ENCODE measurements around the gene HOXC4.

The HOXC4 gene

GRCh38 chr12:54012631-54013409 lies 40.8 kb upstream of the HOXC4 start:
- no peak for TF ChIP-seq CTCF (IDR thresholded peaks at IDR 0.05; ENCODE audit: insufficient read depth, missing control alignments)
- FAIRE-seq, result no peak
- no peak for DNase-seq (ENCODE audit: insufficient read length, low spot score)

- DNase-seq (ENCODE audit: insufficient read length, low spot score) (no peak), FAIRE-seq (no peak)
- no peak for TF ChIP-seq CTCF (IDR thresholded peaks at IDR 0.05; ENCODE audit: insufficient read depth, missing control alignments)
These were observed 39.1 kb upstream of the HOXC4 start for GRCh38 chr12:54014377-54015017.

- TF ChIP-seq CTCF (IDR thresholded peaks at IDR 0.05; ENCODE audit: insufficient read depth, missing control alignments), result no peak
- DNase-seq (ENCODE audit: insufficient read length, low spot score) (no peak), FAIRE-seq (no peak)
These were observed 38.4 kb upstream of the HOXC4 start for GRCh38 chr12:54015018-54015931.

- TF ChIP-seq CTCF (IDR thresholded peaks at IDR 0.05; ENCODE audit: insufficient read depth, missing control alignments), result no peak
- DNase-seq (ENCODE audit: insufficient read length, low spot score), result no peak
- FAIRE-seq, result no peak
These were observed 37.6 kb upstream of the HOXC4 start for GRCh38 chr12:54016051-54016450.

GRCh38 chr12:54016478-54016964 lies 37.1 kb upstream of the HOXC4 start:
- no peak for TF ChIP-seq CTCF (IDR thresholded peaks at IDR 0.05; ENCODE audit: insufficient read depth, missing control alignments)
- DNase-seq (ENCODE audit: insufficient read length, low spot score) (no peak), FAIRE-seq (no peak)

GRCh38 chr12:54017027-54017788 lies 36.4 kb upstream of the HOXC4 start:
- no peak for TF ChIP-seq CTCF (IDR thresholded peaks at IDR 0.05; ENCODE audit: insufficient read depth, missing control alignments)
- DNase-seq (ENCODE audit: insufficient read length, low spot score), result no peak
- no peak for FAIRE-seq
